ENCODE results near the gene SPEF1.
A peak's percentile ranks its signal among the peaks of the same experiment; 100 is the strongest.

Gene SPEF1

GRCh38 chr20:3786665-3787323 is 5.5 kb upstream of the SPEF1 start, which contains the start of gene CENPB:
TSS of gene CENPB (minus strand) at chr20:3786740. CDS start at chr20:3786483, 257 bp downstream.
- DNase-seq, result peak; percentile 84

- peak; percentile 39 for DNase-seq
Observed at GRCh38 chr20:3786126-3786484, 4.9 kb upstream of the SPEF1 start.

GRCh38 chr20:3785240-3786125 is 4.2 kb upstream of the SPEF1 start:
- no peak for DNase-seq

GRCh38 chr20:3784863-3785239 is 3.6 kb upstream of the SPEF1 start:
- DNase-seq, result no peak

- no peak for DNase-seq
Observed at GRCh38 chr20:3784216-3784853, 3.1 kb upstream of the SPEF1 start.

GRCh38 chr20:3783511-3784195 is 2.4 kb upstream of the SPEF1 start:
- no peak for DNase-seq

GRCh38 chr20:3783068-3783489 is 1.8 kb upstream of the SPEF1 start:
- peak; percentile 72 for DNase-seq

- peak; percentile 63 for DNase-seq
Observed at GRCh38 chr20:3782597-3782996, 1.3 kb upstream of the SPEF1 start.

- no peak for DNase-seq
Observed at GRCh38 chr20:3778976-3779375, 2.3 kb downstream of the SPEF1 start.

- peak; percentile 89 for DNase-seq
Observed at GRCh38 chr20:3777716-3778629, 3.3 kb downstream of the SPEF1 start.

- DNase-seq, result peak; percentile 73
Observed at GRCh38 chr20:3777381-3777715, 3.9 kb downstream of the SPEF1 start.

- no peak for DNase-seq
Observed at GRCh38 chr20:3775457-3776108, 5.7 kb downstream of the SPEF1 start.

GRCh38 chr20:3771552-3772058 is 9.6 kb downstream of the SPEF1 start:
- DNase-seq, result no peak

GRCh38 chr20:3768342-3769130 is 12.7 kb downstream of the SPEF1 start:
- peak; percentile 79 for DNase-seq

GRCh38 chr20:3767427-3768341 is 13.6 kb downstream of the SPEF1 start, which contains the start of gene ADISSP:
TSS of gene ADISSP (minus strand) at chr20:3767753. CDS start at chr20:3760100, 7,653 bp downstream.
- peak; percentile 98 for DNase-seq

GRCh38 chr20:3767110-3767426 is 14.2 kb downstream of the SPEF1 start:
- no peak for DNase-seq

- DNase-seq, result no peak
Observed at GRCh38 chr20:3766422-3767109, 14.7 kb downstream of the SPEF1 start.

GRCh38 chr20:3765171-3765882 is 15.9 kb downstream of the SPEF1 start:
- DNase-seq, result no peak
